HEK293 (cell line): ENCODE measurements around the gene MSRB3.

ENCODE experiments used
- CTCF ChIA-PET: fragments of 350-600 bp; formaldehyde crosslinking; extraction: SDS; loops from one replicate; lab custom pipeline; 2021; ENCODE audit warnings: antibody characterized with exemption; lab: Yijun Ruan, JAX
- POLR2A ChIA-PET: fragments of 300-600 bp; formaldehyde crosslinking; extraction: SDS; loops from one replicate; lab custom pipeline; 2020; ENCODE audit warnings: antibody characterized with exemption, inconsistent platforms; lab: Yijun Ruan, JAX
- H3K27ac ChIP-seq: fragments of 200-500 bp; sonication (Bioruptor generic); 2 replicates; pipeline ENCODE4 v1.5.1; 2014; ENCODE audit warnings: low read depth, low read length, control low read depth, inconsistent platforms; ENCODE audit errors: extremely low read depth
- H3K36me3 ChIP-seq, 2 experiments: fragments of 200-500 bp in 1 of 2; sonication (Bioruptor generic) in 1 of 2; 1 replicate in 1 of 2; 2 replicates in 1 of 2; pipeline ENCODE4 v1.5.1; 2014 to 2017; ENCODE audit warnings: inconsistent platforms in 2 of 2, low read length in 2 of 2; ENCODE audit not compliant: control insufficient read depth in 2 of 2, insufficient read depth in 1 of 2
- H3K4me1 ChIP-seq: fragments of 200-500 bp; sonication (Bioruptor generic); 2 replicates; pipeline ENCODE4 v1.5.1; 2014; ENCODE audit warnings: mild to moderate bottlenecking, low read length, inconsistent platforms; ENCODE audit not compliant: control insufficient read depth, insufficient read depth
- H3K4me3 ChIP-seq: 2 replicates; pipeline ENCODE4 v1.5.1; 2011; ENCODE audit warnings: low read depth, mild to moderate bottlenecking, control low read depth, low read length, moderate library complexity
- H3K9me3 ChIP-seq: fragments of 200-500 bp; sonication (Bioruptor generic); 2 replicates; pipeline ENCODE4 v1.5.1; 2014; ENCODE audit warnings: low read depth, low read length, inconsistent platforms; ENCODE audit not compliant: control insufficient read depth, insufficient read depth
- HOXA7 ChIP-seq: sonication (generic); formaldehyde crosslinking; IDR thresholded peaks from 2 replicates; pipeline ENCODE4 v1.8.1; 2022; ENCODE audit warnings: missing genetic modification reagents, borderline replicate concordance
- KLF16 ChIP-seq: fragments of 450-650 bp; formaldehyde crosslinking; IDR thresholded peaks from 2 replicates; pipeline ENCODE4 v1.5.1; 2017; ENCODE audit warnings: missing biosample characterization, missing genetic modification characterization
- SCRT2 ChIP-seq: fragments of 450-650 bp; formaldehyde crosslinking; IDR thresholded peaks from 2 replicates; pipeline ENCODE4 v1.5.1; 2016; ENCODE audit warnings: missing biosample characterization, missing genetic modification characterization
- TRIM28 ChIP-seq: IDR thresholded peaks from 2 replicates; pipeline ENCODE4 v1.6.1; 2011; ENCODE audit warnings: low read length, control low read depth, borderline replicate concordance
- ZEB2 ChIP-seq: fragments of 450-650 bp; formaldehyde crosslinking; IDR thresholded peaks from 2 replicates; pipeline ENCODE4 v1.5.1; 2016; ENCODE audit warnings: missing biosample characterization, missing genetic modification characterization
- ZNF23 ChIP-seq: fragments of 450-650 bp; formaldehyde crosslinking; IDR thresholded peaks from 2 replicates; pipeline ENCODE4 v1.5.1; 2016; ENCODE audit warnings: missing biosample characterization, missing genetic modification characterization, borderline replicate concordance
- ZNF341 ChIP-seq: fragments of 450-650 bp; formaldehyde crosslinking; IDR thresholded peaks from 2 replicates; pipeline ENCODE4; 2016; ENCODE audit warnings: low read depth, missing biosample characterization, missing genetic modification characterization
- ZNF354C ChIP-seq: fragments of 450-650 bp; formaldehyde crosslinking; IDR thresholded peaks from 2 replicates; pipeline ENCODE4 v1.5.1; 2016; ENCODE audit warnings: missing biosample characterization, missing genetic modification characterization, low read depth, borderline replicate concordance
- ZNF37A ChIP-seq: fragments of 450-650 bp; IDR thresholded peaks from 2 replicates; pipeline ENCODE4 v1.5.1; 2018; ENCODE audit warnings: missing biosample characterization, missing genetic modification characterization
- ZNF398 ChIP-seq: fragments of 450-650 bp; formaldehyde crosslinking; IDR thresholded peaks from 2 replicates; pipeline ENCODE4 v1.5.1; 2017; ENCODE audit warnings: missing biosample characterization, missing genetic modification characterization
- ZNF555 ChIP-seq: fragments of 450-650 bp; formaldehyde crosslinking; conservative IDR thresholded peaks from 2 replicates; pipeline ENCODE4 v1.5.1; 2017; ENCODE audit warnings: missing biosample characterization, mild to moderate bottlenecking, missing genetic modification characterization, inconsistent platforms
- ZNF645 ChIP-seq: fragments of 450-650 bp; formaldehyde crosslinking; IDR thresholded peaks from 2 replicates; pipeline ENCODE4; 2016; ENCODE audit warnings: missing biosample characterization, missing genetic modification characterization
- ZNF664 ChIP-seq: fragments of 450-650 bp; formaldehyde crosslinking; IDR thresholded peaks from 2 replicates; pipeline ENCODE4 v1.5.1; 2016; ENCODE audit warnings: missing biosample characterization, missing genetic modification characterization
- ZNF677 ChIP-seq: fragments of 450-650 bp; IDR thresholded peaks from 2 replicates; pipeline ENCODE4 v1.5.0; 2018; ENCODE audit warnings: missing biosample characterization, mild to moderate bottlenecking, missing genetic modification characterization, moderate library complexity
- ZNF791 ChIP-seq: fragments of 450-650 bp; formaldehyde crosslinking; IDR thresholded peaks from 2 replicates; pipeline ENCODE4 v1.5.1; 2016; ENCODE audit warnings: missing biosample characterization, missing genetic modification characterization

MSRB3 gene

GRCh38 chr12:65324551-65324950 is 46.1 kb downstream of the MSRB3 start:
- Histone ChIP-seq H3K9me3 (no peaks in the 10 kb centered on the region), H3K4me1 (peaks cover 13% of the 10 kb centered on the region), H3K4me3 (no peak overlapping the region), H3K27ac (no peak overlapping the region), H3K36me3 (no peaks in the 10 kb centered on the region)
- CTCF ChIA-PET = interaction anchor here (0.7 to 1.1 kb wide), 4 partner anchors 9 to 232 kb away, joined by 3 to 4 read pairs (median 4); no protein-coding TSS in a partner anchor
- POLR2A ChIA-PET = no interaction called here
- TF ChIP-seq ZNF23 (tag by site-specific recombination) (no peak), ZNF555 (tag by site-specific recombination) (no peak), ZNF791 (no peak), ZNF664 (tag by site-specific recombination) (0 out of 2 replicates have a peak, but pooled peaks have one; percentile 13), ZEB2 (tag by site-specific recombination) (no peak), HOXA7 (CRISPR knock-in tag) (no peak), ZNF645 (tag by site-specific recombination) (no peak)

GRCh38 chr12:65325183-65325582 is 46.7 kb downstream of the MSRB3 start:
- TF ChIP-seq KLF16 = no peak
- no peak for TF ChIP-seq ZNF677 (tag by site-specific recombination)
- TF ChIP-seq ZNF341 = no peak
- TF ChIP-seq ZNF354C (tag by site-specific recombination) = no peak
- no peak for TF ChIP-seq ZNF398 (tag by site-specific recombination)
- no peak for TF ChIP-seq SCRT2 (tag by site-specific recombination)
- peaks cover 18% of the 10 kb centered on the region for H3K4me1 ChIP-seq
- no peaks in the 10 kb centered on the region for H3K9me3 ChIP-seq
- ChIA-PET POLR2A (no interaction called here), CTCF (interaction anchor here (0.7 to 1.1 kb wide), 3 partner anchors 9 to 231 kb away, joined by 3 to 4 read pairs (median 4); no protein-coding TSS in a partner anchor)
- no peak overlapping the region for H3K27ac ChIP-seq
- H3K4me3 ChIP-seq = no peak overlapping the region
- no peaks in the 10 kb centered on the region for H3K36me3 ChIP-seq

GRCh38 chr12:65326616-65327015 is 48.1 kb downstream of the MSRB3 start:
- CTCF ChIA-PET = interaction anchor here (0.7 to 1.6 kb wide), 3 partner anchors 20 to 908 kb away, joined by 3 to 4 read pairs (median 3); no protein-coding TSS in a partner anchor
- Histone ChIP-seq H3K4me3 (no peak overlapping the region), H3K36me3 (no peaks in the 10 kb centered on the region), H3K27ac (no peak overlapping the region), H3K4me1 (peaks cover 18% of the 10 kb centered on the region), H3K9me3 (no peaks in the 10 kb centered on the region)
- TF ChIP-seq HOXA7 (CRISPR knock-in tag) (no peak), TRIM28 (no peak), ZNF37A (no peak)
- POLR2A ChIA-PET = no interaction called here
